Retinal pigment epithelial cell (primary cell): Measurements from ENCODE around the gene CAMK2N2.

Source experiments
- DNase-seq: peaks from one replicate; pipeline ENCODE4 v3.0.0-alpha.2; 2010; ENCODE audit warnings: low read depth
- H3K4me3 ChIP-seq: 2 replicates; pipeline ENCODE4 v1.5.1; 2011; ENCODE audit warnings: mild to moderate bottlenecking, low read length, control low read depth, moderate library complexity
- CTCF ChIP-seq: conservative IDR thresholded peaks from 2 replicates; pipeline ENCODE4 v1.5.1; 2011; ENCODE audit warnings: low read depth, low read length, control low read depth, inconsistent platforms

CAMK2N2 gene

DNA sequence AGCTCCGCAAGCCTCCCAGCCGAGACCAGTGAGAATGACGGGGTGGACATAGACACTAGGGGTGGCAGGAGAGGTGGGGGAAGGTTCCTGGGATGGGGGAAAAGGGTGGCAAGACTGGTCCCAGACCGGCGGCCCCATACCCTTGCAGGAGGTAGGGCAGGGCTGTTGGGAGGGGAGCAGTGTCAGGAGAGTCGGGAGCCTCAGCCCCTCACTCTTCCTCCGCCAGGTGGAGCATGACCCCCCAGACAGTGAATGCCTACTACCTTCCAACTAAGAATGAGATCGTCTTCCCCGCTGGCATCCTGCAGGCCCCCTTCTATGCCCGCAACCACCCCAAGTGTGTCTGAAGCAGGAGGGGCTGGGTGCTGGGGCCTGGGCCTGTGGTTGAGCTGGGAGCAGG lies 29.0 kb upstream of the CAMK2N2 start:
- no peak for DNase-seq
- no peak for TF ChIP-seq CTCF
- no peak overlapping the region for H3K4me3 ChIP-seq

GRCh38 chr3:184289426-184289938 lies 28.1 kb upstream of the CAMK2N2 start:
- peak; percentile 68 for TF ChIP-seq CTCF
- no peak overlapping the region for H3K4me3 ChIP-seq
- no peak for DNase-seq

DNA sequence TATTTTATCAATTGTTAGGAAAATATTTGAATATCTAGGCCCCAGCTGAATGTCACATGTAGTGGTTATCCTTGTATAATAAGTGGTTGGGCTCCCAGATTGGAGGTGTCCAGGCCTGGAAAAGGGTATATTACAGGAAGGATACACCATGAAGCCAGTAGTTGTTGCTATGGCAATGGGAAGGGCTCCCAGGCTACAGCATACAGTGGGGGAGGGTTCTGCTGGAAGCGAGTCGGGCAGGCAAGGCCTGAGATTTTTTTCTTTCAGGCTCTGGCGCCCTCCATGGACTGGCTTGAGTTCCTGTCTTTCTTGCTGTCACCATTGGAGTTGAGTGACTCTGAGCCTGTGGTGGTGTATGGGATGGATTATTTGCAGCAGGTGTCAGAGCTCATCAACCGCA lies 23.3 kb upstream of the CAMK2N2 start:
- H3K4me3 ChIP-seq, result no peak overlapping the region
- TF ChIP-seq CTCF, result peak; percentile 67
- DNase-seq, result peak; percentile 48

DNA sequence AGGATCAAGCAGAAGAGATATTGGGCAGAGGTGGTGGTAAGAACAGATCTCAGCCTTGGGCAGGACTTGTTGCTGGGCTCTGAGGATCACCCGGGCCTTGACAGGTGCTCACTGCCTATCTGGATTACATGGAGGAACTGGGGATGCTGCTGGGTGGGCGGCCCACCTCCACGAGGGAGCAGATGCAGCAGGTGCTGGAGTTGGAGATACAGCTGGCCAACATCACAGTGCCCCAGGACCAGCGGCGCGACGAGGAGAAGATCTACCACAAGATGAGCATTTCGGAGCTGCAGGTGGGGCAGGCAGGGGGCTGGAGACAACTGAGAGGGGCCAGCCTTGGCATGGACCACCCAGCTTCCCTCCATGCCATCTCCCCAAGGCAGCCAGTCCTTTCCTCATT lies 22.3 kb upstream of the CAMK2N2 start:
- H3K4me3 ChIP-seq, result no peak overlapping the region
- DNase-seq, result no peak
- no peak for TF ChIP-seq CTCF

GRCh38 chr3:184282941-184283340 lies 21.6 kb upstream of the CAMK2N2 start:
- DNase-seq, result no peak
- TF ChIP-seq CTCF, result no peak
- H3K4me3 ChIP-seq, result no peak overlapping the region

DNA sequence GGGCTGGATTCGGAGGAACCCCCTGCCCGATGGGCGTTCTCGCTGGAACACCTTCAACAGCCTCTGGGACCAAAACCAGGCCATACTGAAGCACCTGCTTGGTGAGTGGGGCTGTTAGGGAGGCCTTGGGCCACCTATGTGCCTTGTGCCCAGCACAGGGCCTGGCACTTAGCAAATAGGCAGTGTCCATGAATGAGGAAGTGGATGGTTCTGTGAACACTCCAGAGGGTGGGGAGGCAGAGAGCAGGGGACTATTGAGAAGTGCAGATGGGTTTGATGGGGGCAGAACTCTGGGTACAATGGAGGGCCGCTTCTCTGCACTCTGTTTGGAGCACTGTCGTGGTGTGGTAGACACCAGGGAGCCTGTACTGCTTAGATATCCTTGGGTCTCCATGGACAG lies 16.0 kb upstream of the CAMK2N2 start:
- no peak for DNase-seq
- no peak overlapping the region for H3K4me3 ChIP-seq
- no peak for TF ChIP-seq CTCF

DNA sequence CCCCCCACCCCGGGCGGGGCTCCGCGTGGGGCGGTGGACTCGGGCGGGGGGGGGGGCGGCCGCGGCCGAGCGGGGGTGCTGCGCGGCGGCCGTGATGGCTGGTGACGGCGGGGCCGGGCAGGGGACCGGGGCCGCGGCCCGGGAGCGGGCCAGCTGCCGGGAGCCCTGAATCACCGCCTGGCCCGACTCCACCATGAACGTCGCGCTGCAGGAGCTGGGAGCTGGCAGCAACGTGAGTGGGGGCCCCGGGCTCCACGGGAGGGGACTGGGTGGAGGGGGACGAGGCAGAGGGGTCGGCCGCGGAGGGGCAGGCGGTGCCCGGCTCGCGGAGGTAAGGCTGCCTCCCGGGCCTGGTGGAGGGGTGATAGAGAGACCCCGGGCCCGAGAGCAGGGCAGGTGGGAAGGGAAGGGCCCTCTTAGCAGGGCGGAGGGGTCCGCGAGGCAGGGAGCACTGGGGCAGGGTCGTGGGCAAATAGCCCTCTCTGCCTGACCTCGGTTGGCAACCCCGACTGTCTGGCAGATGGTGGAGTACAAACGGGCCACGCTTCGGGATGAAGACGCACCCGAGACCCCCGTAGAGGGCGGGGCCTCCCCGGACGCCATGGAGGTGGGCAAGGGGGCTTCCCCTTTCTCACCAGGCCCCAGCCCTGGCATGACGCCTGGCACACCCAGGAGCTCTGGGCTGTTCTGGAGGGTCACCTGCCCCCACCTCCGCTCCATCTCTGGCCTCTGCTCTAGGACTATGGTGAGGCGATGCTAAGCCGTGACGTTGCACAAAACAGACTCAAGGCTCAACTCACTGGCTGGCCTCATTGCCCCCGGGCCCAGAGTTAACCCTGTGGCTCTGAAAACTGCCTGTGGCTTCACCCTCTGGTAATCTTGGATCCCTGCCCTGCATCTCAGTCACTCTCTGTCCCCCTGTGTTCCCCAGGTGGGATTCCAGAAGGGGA lies 14.9 kb upstream of the CAMK2N2 start, which contains the start of gene ECE2:
Gene ECE2 (plus strand): TSS at position 62 of the 950 bp plus-strand sequence. CDS start 132 bp downstream, at position 194.
- peak within 1 kb of the TSS; percentile 23 for H3K4me3 ChIP-seq
- no peak for DNase-seq
- no peak for TF ChIP-seq CTCF
